Lung (tissue), 12 donors: ENCODE data around the gene HSF2. TPM values are rescaled to one million over a fixed set of nuclear protein-coding genes. Genes with fewer than 3 reads are reported as not detected.
A peak's percentile ranks its signal among the peaks of the same experiment; 100 is the strongest.

Experiments used
- ATAC-seq: fragments of 200-7000 bp; cut with Tn5 transposase; one replicate; pipeline ENCODE4 v1.9.1; 2020; ENCODE audit warnings: moderate number of reproducible peaks; ENCODE audit not compliant: insufficient read depth, low FRiP score
- DNase-seq, 3 donors: peaks; one replicate each; pipeline ENCODE4 v3.0.0-alpha.2; 2013 to 2017
- H3K27ac ChIP-seq, 2 donors: one replicate each; pipeline ENCODE4 v1.5.1; 2013; ENCODE audit warnings: mild to moderate bottlenecking in 2 of 2, moderate library complexity in 2 of 2, control low read depth in 1 of 2, inconsistent platforms in 1 of 2, low read depth in 1 of 2, low read length in 1 of 2
- H3K27me3 ChIP-seq, 3 donors: one replicate each; pipeline ENCODE4 v1.5.1; 2013; ENCODE audit warnings: low read length in 2 of 3; ENCODE audit not compliant: control insufficient read depth in 3 of 3, insufficient read depth in 3 of 3
- H3K36me3 ChIP-seq, 4 donors: one replicate each; pipeline ENCODE4 v1.5.1; 2013; ENCODE audit warnings: low read length in 4 of 4, mild to moderate bottlenecking in 1 of 4, moderate library complexity in 1 of 4; ENCODE audit not compliant: control insufficient read depth in 4 of 4, insufficient read depth in 4 of 4
- H3K4me1 ChIP-seq, 5 donors: one replicate each; pipeline ENCODE4 v1.5.1; 2013; ENCODE audit warnings: low read length in 5 of 5, mild to moderate bottlenecking in 2 of 5, moderate library complexity in 1 of 5; ENCODE audit not compliant: control insufficient read depth in 5 of 5, insufficient read depth in 5 of 5
- H3K4me3 ChIP-seq: one replicate; pipeline ENCODE4 v1.5.1; 2013; ENCODE audit warnings: mild to moderate bottlenecking, control low read depth, moderate library complexity
- H3K9ac ChIP-seq, 2 donors: one replicate each; pipeline ENCODE4 v1.5.1; 2013; ENCODE audit warnings: low read length in 2 of 2, control low read depth in 1 of 2; ENCODE audit not compliant: insufficient read depth in 1 of 2
- H3K9me3 ChIP-seq, 4 donors: one replicate each; pipeline ENCODE4 v1.5.1; 2013; ENCODE audit warnings: low read length in 3 of 4, mild to moderate bottlenecking in 1 of 4, moderate library complexity in 1 of 4; ENCODE audit not compliant: control insufficient read depth in 4 of 4, insufficient read depth in 3 of 4
- CTCF ChIP-seq: IDR thresholded peaks from 2 replicates; pipeline ENCODE4 v1.5.1; 2012; ENCODE audit warnings: mild to moderate bottlenecking; ENCODE audit errors: control extremely low read depth, extremely low read depth
- WGBS, 2 donors: extraction: QIAGEN DNeasy Blood & Tissue Kit; methylation state at CpG; one replicate each; pipeline ENCODE4 v1.1.7; 2013; 5-methylcytosine and 5-hydroxymethylcytosine counted together
- polyA plus RNA-seq, 2 donors: library from polyadenylated mRNA; stranded (reverse); fragments of 200-250 nt; gene quantifications; one replicate each; pipeline ENCODE4 v1.2.1, GENCODE V29; 2013
- total RNA-seq, 2 donors: library from RNA; depleted of rRNA in 1 of 2; stranded (reverse); fragments of >200 nt in 1 of 2; gene quantifications; one replicate each; pipeline ENCODE4 v1.2.1, GENCODE V29; 2014 to 2021
- donor health status: control.
- donor health status: control.
- donor health status: Bipolar disorder and iron deficiency.
- donor health status: healthy.
- donor health status: DM: yes; HTN: yes; CAD: no.

HSF2 gene
- total and polyA plus RNA-seq, 4 donors = 7.0 to 36.8 (median 8.7) TPM

- Histone ChIP-seq H3K9me3 (no peaks in the 10 kb centered on the region), H3K27ac (no peak overlapping the region), H3K27me3 (peaks cover 0 to 2% (median 0%) of the 10 kb centered on the region in 3 donors), H3K4me1 (no peaks in the 10 kb centered on the region), H3K4me3 (no peak overlapping the region), H3K36me3 (no peaks in the 10 kb centered on the region), H3K9ac (no peak overlapping the region)
- no peak for TF ChIP-seq CTCF
- 73 to 74% methylated on average over 3 of the region's 3 CpGs for WGBS, 2 donors
- ATAC-seq = no peak
- DNase-seq = no peak
These were observed 23.2 kb upstream of the HSF2 start for GRCh38 chr6:122376246-122376645.

- Histone ChIP-seq H3K27ac (no peak overlapping the region), H3K36me3 (no peaks in the 10 kb centered on the region), H3K4me3 (no peak overlapping the region), H3K27me3 (peaks cover 0 to 2% (median 0%) of the 10 kb centered on the region in 3 donors), H3K4me1 (no peaks in the 10 kb centered on the region), H3K9me3 (no peaks in the 10 kb centered on the region), H3K9ac (no peak overlapping the region)
- 26 to 28% methylated on average over 8 of the region's 8 CpGs for WGBS, 2 donors
- ATAC-seq (no peak), DNase-seq (peak; percentile 84 to 92 (median 89))
- peak; percentile 72 for TF ChIP-seq CTCF
These were observed 17.8 kb upstream of the HSF2 start for GRCh38 chr6:122381494-122382265.

GRCh38 chr6:122385857-122386612 is 13.4 kb upstream of the HSF2 start:
- ATAC-seq = no peak
- Histone ChIP-seq H3K9me3 (no peaks in the 10 kb centered on the region), H3K4me1 (no peaks in the 10 kb centered on the region), H3K36me3 (no peaks in the 10 kb centered on the region), H3K27ac (no peak overlapping the region), H3K4me3 (no peak overlapping the region), H3K27me3 (peaks cover 0 to 2% (median 0%) of the 10 kb centered on the region in 3 donors), H3K9ac (no peak overlapping the region)
- 82 to 84% methylated on average over 3 of the region's 3 CpGs for WGBS, 2 donors
- TF ChIP-seq CTCF = no peak
- DNase-seq = no peak
